HepG2 (cell line): ENCODE measurements around the gene SCYGR6. TPM values are rescaled to one million over a fixed set of nuclear protein-coding genes. Genes with fewer than 3 reads are reported as not detected.

Source experiments
- CREB1 ChIP-seq, 2 experiments: fragments of 450-650 bp in 1 of 2; IDR thresholded peaks; 2 replicates each; pipeline ENCODE4 v1.6.1; 2016 to 2017; ENCODE audit warnings: control low read depth in 1 of 2, mild to moderate bottlenecking in 1 of 2, missing compliant biosample characterization in 1 of 2, missing genetic modification characterization in 1 of 2
- PITX1 ChIP-seq: sonication (generic); formaldehyde crosslinking; IDR thresholded peaks from 2 replicates; pipeline ENCODE4 v1.5.1; 2020; ENCODE audit warnings: mild to moderate bottlenecking, missing genetic modification reagents
- SOX13 ChIP-seq, 3 experiments: fragments of 450-650 bp in 1 of 3; sonication (generic) in 1 of 3; formaldehyde crosslinking in 1 of 3; IDR thresholded peaks in 2 of 3; conservative IDR thresholded peaks in 1 of 3; 2 replicates each; pipeline versions ENCODE4 v1.5.0 to v1.6.1; 2016 to 2020; ENCODE audit warnings: antibody characterized with exemption in 1 of 3, mild to moderate bottlenecking in 1 of 3, missing compliant biosample characterization in 1 of 3, missing genetic modification reagents in 1 of 3, moderate library complexity in 1 of 3
- ZFP36L2 ChIP-seq: sonication (generic); formaldehyde crosslinking; IDR thresholded peaks from 2 replicates; pipeline ENCODE4 v1.4.0; 2020; ENCODE audit warnings: missing genetic modification reagents
- ZNF136 ChIP-seq: sonication (generic); formaldehyde crosslinking; IDR thresholded peaks from 2 replicates; pipeline ENCODE4 v1.8.1; 2022; ENCODE audit warnings: low read depth, mild to moderate bottlenecking, moderate library complexity, missing genetic modification reagents
- ZNF3 ChIP-seq: IDR thresholded peaks from 2 replicates; pipeline ENCODE4 v1.7.0; 2017; ENCODE audit warnings: inconsistent platforms
- ZNF431 ChIP-seq: sonication (generic); formaldehyde crosslinking; IDR thresholded peaks from 2 replicates; pipeline ENCODE4 v1.9.0; 2022; ENCODE audit warnings: missing genetic modification reagents, low read depth, mild to moderate bottlenecking, borderline replicate concordance
- ZNF616 ChIP-seq: sonication (generic); formaldehyde crosslinking; IDR thresholded peaks from 2 replicates; pipeline ENCODE4 v1.5.0; 2020; ENCODE audit warnings: low read depth, mild to moderate bottlenecking, missing genetic modification reagents
- polyA plus RNA-seq, 8 experiments: library from polyadenylated mRNA; depleted of rRNA in 3 of 8; stranded (reverse) in 7 of 8; unstranded in 1 of 8; fragments of >200 nt; fragmentation: Illumina TruSeq in 4 of 8; extraction: Trizol in 4 of 8; gene quantifications; 2 replicates each; pipeline versions ENCODE4 v1.2.1 to v1.2.3, GENCODE V29; 2011 to 2016; ENCODE audit warnings: low read depth in 4 of 8, missing spikeins in 1 of 8, mixed read lengths in 1 of 8; ENCODE audit not compliant: insufficient read depth in 1 of 8
- total RNA-seq, 5 experiments: library from RNA; depleted of rRNA; stranded (reverse); fragments of >200 nt; fragmentation: Illumina TruSeq; extraction: Trizol; gene quantifications; 2 replicates each; pipeline ENCODE4 v1.2.3, GENCODE V29; 2016; ENCODE audit warnings: low read depth in 1 of 5
- TF ChIP-seq, protein P1 (sequence below): IDR thresholded peaks from 2 replicates; pipeline ENCODE4 v1.6.1; 2018; ENCODE audit warnings: missing genetic modification reagents
- TF ChIP-seq, protein P2 (sequence below): sonication (generic); formaldehyde crosslinking; IDR thresholded peaks from 2 replicates; pipeline ENCODE4 v1.4.0; 2020; ENCODE audit warnings: missing genetic modification reagents
- TF ChIP-seq, protein P3 (sequence below): sonication (generic); formaldehyde crosslinking; IDR thresholded peaks from 2 replicates; pipeline ENCODE4 v1.5.1; 2020; ENCODE audit warnings: missing genetic modification reagents, mild to moderate bottlenecking, borderline replicate concordance
- TF ChIP-seq, protein P4 (sequence below): sonication (generic); formaldehyde crosslinking; IDR thresholded peaks from 2 replicates; pipeline ENCODE4 v1.8.0; 2022; ENCODE audit warnings: low read depth, missing genetic modification reagents
- TF ChIP-seq, protein P5 (sequence below), 2 experiments: sonication (generic) in 1 of 2; formaldehyde crosslinking in 1 of 2; IDR thresholded peaks; 2 replicates each; pipeline versions ENCODE4 v1.4.0 to v1.6.1; 2018 to 2020; ENCODE audit warnings: missing genetic modification reagents in 2 of 2, borderline replicate concordance in 1 of 2, low read depth in 1 of 2, mild to moderate bottlenecking in 1 of 2, missing biosample characterization in 1 of 2
- TF ChIP-seq, protein P6 (sequence below): sonication (generic); formaldehyde crosslinking; conservative IDR thresholded peaks from 2 replicates; pipeline ENCODE4 v1.8.1; 2023; ENCODE audit warnings: missing genetic modification reagents

SCYGR6 gene
- total and polyA plus RNA-seq, 2 of the 13 experiments (the other 11 are each of a cell fraction or from before 2014, with no cell fraction given), result not detected

DNA sequence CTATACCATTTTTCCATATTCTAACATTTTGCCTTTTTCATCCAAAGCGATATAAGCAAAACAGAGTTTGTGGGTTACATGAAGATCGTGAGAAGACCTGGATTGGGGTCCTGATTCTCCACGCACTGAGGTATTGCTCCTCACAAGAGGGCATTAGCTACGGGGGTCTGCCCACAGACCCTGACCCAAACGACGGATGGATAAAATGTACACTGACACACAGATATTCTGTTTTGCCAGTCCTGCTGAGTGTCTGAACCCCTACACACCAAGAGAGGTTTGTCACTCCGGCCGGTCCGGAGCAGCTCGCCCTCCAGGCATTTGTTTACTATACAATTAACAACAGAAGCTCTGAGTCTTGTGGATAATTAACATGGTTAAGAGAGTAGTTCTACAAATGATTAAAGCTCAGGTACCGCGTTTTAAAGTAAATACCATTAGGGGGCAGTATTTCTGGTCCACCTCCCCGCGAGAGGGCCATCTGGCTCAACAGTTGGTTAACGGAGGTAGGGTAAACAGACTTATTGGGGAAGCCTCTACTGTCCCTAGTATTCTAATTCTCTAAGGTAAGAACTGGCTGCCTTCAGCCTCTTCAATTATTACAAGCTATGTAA lies 49.6 kb upstream of the SCYGR6 start (continued):
- TF ChIP-seq, protein P1, sequence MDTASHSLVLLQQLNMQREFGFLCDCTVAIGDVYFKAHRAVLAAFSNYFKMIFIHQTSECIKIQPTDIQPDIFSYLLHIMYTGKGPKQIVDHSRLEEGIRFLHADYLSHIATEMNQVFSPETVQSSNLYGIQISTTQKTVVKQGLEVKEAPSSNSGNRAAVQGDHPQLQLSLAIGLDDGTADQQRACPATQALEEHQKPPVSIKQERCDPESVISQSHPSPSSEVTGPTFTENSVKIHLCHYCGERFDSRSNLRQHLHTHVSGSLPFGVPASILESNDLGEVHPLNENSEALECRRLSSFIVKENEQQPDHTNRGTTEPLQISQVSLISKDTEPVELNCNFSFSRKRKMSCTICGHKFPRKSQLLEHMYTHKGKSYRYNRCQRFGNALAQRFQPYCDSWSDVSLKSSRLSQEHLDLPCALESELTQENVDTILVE, result no peak
- TF ChIP-seq, protein P2, sequence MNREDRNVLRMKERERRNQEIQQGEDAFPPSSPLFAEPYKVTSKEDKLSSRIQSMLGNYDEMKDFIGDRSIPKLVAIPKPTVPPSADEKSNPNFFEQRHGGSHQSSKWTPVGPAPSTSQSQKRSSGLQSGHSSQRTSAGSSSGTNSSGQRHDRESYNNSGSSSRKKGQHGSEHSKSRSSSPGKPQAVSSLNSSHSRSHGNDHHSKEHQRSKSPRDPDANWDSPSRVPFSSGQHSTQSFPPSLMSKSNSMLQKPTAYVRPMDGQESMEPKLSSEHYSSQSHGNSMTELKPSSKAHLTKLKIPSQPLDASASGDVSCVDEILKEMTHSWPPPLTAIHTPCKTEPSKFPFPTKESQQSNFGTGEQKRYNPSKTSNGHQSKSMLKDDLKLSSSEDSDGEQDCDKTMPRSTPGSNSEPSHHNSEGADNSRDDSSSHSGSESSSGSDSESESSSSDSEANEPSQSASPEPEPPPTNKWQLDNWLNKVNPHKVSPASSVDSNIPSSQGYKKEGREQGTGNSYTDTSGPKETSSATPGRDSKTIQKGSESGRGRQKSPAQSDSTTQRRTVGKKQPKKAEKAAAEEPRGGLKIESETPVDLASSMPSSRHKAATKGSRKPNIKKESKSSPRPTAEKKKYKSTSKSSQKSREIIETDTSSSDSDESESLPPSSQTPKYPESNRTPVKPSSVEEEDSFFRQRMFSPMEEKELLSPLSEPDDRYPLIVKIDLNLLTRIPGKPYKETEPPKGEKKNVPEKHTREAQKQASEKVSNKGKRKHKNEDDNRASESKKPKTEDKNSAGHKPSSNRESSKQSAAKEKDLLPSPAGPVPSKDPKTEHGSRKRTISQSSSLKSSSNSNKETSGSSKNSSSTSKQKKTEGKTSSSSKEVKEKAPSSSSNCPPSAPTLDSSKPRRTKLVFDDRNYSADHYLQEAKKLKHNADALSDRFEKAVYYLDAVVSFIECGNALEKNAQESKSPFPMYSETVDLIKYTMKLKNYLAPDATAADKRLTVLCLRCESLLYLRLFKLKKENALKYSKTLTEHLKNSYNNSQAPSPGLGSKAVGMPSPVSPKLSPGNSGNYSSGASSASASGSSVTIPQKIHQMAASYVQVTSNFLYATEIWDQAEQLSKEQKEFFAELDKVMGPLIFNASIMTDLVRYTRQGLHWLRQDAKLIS (CRISPR knock-in tag), result no peak
- TF ChIP-seq SOX13 (IDR thresholded peaks at IDR 0.05) (no peak), SOX13 (CRISPR knock-in tag; conservative IDR thresholded peaks at IDR 0.05 in 1 of 2, IDR thresholded peaks at IDR 0.05 in 1 of 2) (peak in 1 of 2 experiments; percentile 44; a peak in 1 of 4 replicates), ZNF3 (CRISPR knock-in tag) (no peak), ZNF136 (CRISPR knock-in tag) (no peak), PITX1 (CRISPR knock-in tag) (no peak), ZFP36L2 (no peak), ZNF616 (CRISPR knock-in tag) (no peak), ZNF431 (CRISPR knock-in tag) (no peak), CREB1 (IDR thresholded peaks at IDR 0.05) (no peak), CREB1 (CRISPR knock-in tag; IDR thresholded peaks at IDR 0.05) (peak; percentile 19; the same call in 1 of the 2 replicates)
- TF ChIP-seq, protein P3, sequence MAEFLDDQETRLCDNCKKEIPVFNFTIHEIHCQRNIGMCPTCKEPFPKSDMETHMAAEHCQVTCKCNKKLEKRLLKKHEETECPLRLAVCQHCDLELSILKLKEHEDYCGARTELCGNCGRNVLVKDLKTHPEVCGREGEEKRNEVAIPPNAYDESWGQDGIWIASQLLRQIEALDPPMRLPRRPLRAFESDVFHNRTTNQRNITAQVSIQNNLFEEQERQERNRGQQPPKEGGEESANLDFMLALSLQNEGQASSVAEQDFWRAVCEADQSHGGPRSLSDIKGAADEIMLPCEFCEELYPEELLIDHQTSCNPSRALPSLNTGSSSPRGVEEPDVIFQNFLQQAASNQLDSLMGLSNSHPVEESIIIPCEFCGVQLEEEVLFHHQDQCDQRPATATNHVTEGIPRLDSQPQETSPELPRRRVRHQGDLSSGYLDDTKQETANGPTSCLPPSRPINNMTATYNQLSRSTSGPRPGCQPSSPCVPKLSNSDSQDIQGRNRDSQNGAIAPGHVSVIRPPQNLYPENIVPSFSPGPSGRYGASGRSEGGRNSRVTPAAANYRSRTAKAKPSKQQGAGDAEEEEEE (CRISPR knock-in tag), result no peak
- TF ChIP-seq, protein P4, sequence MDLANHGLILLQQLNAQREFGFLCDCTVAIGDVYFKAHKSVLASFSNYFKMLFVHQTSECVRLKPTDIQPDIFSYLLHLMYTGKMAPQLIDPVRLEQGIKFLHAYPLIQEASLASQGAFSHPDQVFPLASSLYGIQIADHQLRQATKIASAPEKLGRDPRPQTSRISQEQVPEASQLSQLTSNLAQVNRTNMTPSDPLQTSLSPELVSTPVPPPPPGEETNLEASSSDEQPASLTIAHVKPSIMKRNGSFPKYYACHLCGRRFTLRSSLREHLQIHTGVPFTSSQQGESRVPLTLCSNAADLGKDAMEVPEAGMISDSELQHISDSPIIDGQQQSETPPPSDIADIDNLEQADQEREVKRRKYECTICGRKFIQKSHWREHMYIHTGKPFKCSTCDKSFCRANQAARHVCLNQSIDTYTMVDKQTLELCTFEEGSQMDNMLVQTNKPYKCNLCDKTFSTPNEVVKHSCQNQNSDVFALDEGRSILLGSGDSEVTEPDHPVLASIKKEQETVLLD (CRISPR knock-in tag), result no peak
- TF ChIP-seq, protein P5, sequence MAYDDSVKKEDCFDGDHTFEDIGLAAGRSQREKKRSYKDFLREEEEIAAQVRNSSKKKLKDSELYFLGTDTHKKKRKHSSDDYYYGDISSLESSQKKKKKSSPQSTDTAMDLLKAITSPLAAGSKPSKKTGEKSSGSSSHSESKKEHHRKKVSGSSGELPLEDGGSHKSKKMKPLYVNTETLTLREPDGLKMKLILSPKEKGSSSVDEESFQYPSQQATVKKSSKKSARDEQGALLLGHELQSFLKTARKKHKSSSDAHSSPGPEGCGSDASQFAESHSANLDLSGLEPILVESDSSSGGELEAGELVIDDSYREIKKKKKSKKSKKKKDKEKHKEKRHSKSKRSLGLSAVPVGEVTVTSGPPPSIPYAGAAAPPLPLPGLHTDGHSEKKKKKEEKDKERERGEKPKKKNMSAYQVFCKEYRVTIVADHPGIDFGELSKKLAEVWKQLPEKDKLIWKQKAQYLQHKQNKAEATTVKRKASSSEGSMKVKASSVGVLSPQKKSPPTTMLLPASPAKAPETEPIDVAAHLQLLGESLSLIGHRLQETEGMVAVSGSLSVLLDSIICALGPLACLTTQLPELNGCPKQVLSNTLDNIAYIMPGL (CRISPR knock-in tag; IDR thresholded peaks at IDR 0.05; ENCODE audit: borderline replicate concordance in 1 of 2, low read depth in 1 of 2), result peak; percentile 51 to 67; a peak in 2 of 4 replicates
- TF ChIP-seq, protein P6, sequence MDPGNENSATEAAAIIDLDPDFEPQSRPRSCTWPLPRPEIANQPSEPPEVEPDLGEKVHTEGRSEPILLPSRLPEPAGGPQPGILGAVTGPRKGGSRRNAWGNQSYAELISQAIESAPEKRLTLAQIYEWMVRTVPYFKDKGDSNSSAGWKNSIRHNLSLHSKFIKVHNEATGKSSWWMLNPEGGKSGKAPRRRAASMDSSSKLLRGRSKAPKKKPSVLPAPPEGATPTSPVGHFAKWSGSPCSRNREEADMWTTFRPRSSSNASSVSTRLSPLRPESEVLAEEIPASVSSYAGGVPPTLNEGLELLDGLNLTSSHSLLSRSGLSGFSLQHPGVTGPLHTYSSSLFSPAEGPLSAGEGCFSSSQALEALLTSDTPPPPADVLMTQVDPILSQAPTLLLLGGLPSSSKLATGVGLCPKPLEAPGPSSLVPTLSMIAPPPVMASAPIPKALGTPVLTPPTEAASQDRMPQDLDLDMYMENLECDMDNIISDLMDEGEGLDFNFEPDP (CRISPR knock-in tag), result no peak
